NT2/D1 (cell line): ENCODE measurements around the gene AK9.

Source experiments
- SUZ12 ChIP-seq: IDR thresholded peaks from 2 replicates; pipeline ENCODE4 v1.6.1; 2011; ENCODE audit not compliant: insufficient read length, insufficient read depth; ENCODE audit errors: extremely low read depth
- YY1 ChIP-seq: IDR thresholded peaks from 2 replicates; pipeline ENCODE4 v1.6.1; 2011; ENCODE audit not compliant: insufficient read length, insufficient read depth
- ZNF274 ChIP-seq: IDR thresholded peaks from 2 replicates; pipeline ENCODE4 v1.6.1; 2011; ENCODE audit warnings: mild to moderate bottlenecking, low read depth, low read length

GRCh38 chr6:109514946-109515345 lies 176.1 kb downstream of the AK9 start:
- TF ChIP-seq ZNF274 (no peak), SUZ12 (no peak), YY1 (no peak)
